H9 (cell line): Measurements from ENCODE around the gene OMA1. TPM values are rescaled to one million over a fixed set of nuclear protein-coding genes. Genes with fewer than 3 reads are reported as not detected.

Experiments
- DNase-seq: peaks from one replicate; pipeline ENCODE4 v3.0.0-alpha.2; 2017
- H2AFZ ChIP-seq: one replicate; pipeline ENCODE4 v1.6.1; 2013; ENCODE audit warnings: mild to moderate bottlenecking, low read length, control low read depth, moderate library complexity
- H2AK5ac ChIP-seq: 2 replicates; pipeline ENCODE4 v1.6.1; 2013; ENCODE audit warnings: low read length, control low read depth, mixed read lengths; ENCODE audit not compliant: insufficient read length
- H2BK120ac ChIP-seq: one replicate; pipeline ENCODE4 v1.6.1; 2013; ENCODE audit warnings: low read depth, mild to moderate bottlenecking, low read length, control low read depth, inconsistent platforms; ENCODE audit not compliant: poor library complexity, severe bottlenecking
- H2BK12ac ChIP-seq: 2 replicates; pipeline ENCODE4 v1.6.1; 2013; ENCODE audit warnings: low read length, control low read depth, mixed read lengths, low read depth; ENCODE audit not compliant: insufficient read length
- H2BK15ac ChIP-seq: 2 replicates; pipeline ENCODE4 v1.6.1; 2013; ENCODE audit warnings: low read depth, low read length, control low read depth
- H2BK20ac ChIP-seq: one replicate; pipeline ENCODE4 v1.6.1; 2013; ENCODE audit warnings: low read depth, mild to moderate bottlenecking, low read length, control low read depth, inconsistent platforms; ENCODE audit not compliant: poor library complexity, severe bottlenecking
- H2BK5ac ChIP-seq: 2 replicates; pipeline ENCODE4 v1.6.1; 2013; ENCODE audit warnings: low read length, control low read depth, mixed read lengths; ENCODE audit not compliant: insufficient read length
- H3K14ac ChIP-seq: 2 replicates; pipeline ENCODE4 v1.6.1; 2013; ENCODE audit warnings: low read length, control low read depth; ENCODE audit not compliant: insufficient read depth
- H3K18ac ChIP-seq: 2 replicates; pipeline ENCODE4 v1.6.1; 2013; ENCODE audit warnings: low read depth, mild to moderate bottlenecking, mixed read lengths, low read length, control low read depth; ENCODE audit not compliant: insufficient read length
- H3K23ac ChIP-seq: 2 replicates; pipeline ENCODE4 v1.6.1; 2013; ENCODE audit warnings: low read length, control low read depth, mixed read lengths, low read depth; ENCODE audit not compliant: insufficient read length
- H3K23me2 ChIP-seq: 2 replicates; pipeline ENCODE4 v1.6.1; 2013; ENCODE audit warnings: low read depth, mild to moderate bottlenecking, mixed read lengths, low read length, control low read depth; ENCODE audit not compliant: insufficient read length, poor library complexity, severe bottlenecking
- H3K27ac ChIP-seq: 2 replicates; pipeline ENCODE4 v1.5.1; 2013; ENCODE audit warnings: low read length, control low read depth, mixed read lengths, low read depth; ENCODE audit not compliant: insufficient read length
- H3K27me3 ChIP-seq: 2 replicates; pipeline ENCODE4 v1.6.1; 2013; ENCODE audit warnings: low read length, control low read depth, inconsistent platforms; ENCODE audit not compliant: insufficient read depth
- H3K4ac ChIP-seq: 2 replicates; pipeline ENCODE4 v1.6.1; 2013; ENCODE audit warnings: low read depth, mild to moderate bottlenecking, control low read depth, inconsistent platforms, low read length, moderate library complexity
- H3K4me1 ChIP-seq: 2 replicates; pipeline ENCODE4 v1.6.1; 2013; ENCODE audit warnings: low read length, control low read depth, inconsistent platforms; ENCODE audit not compliant: insufficient read depth
- H3K4me2 ChIP-seq: 2 replicates; pipeline ENCODE4 v1.6.1; 2013; ENCODE audit warnings: low read length, control low read depth, mixed read lengths; ENCODE audit not compliant: insufficient read length, insufficient read depth
- H3K56ac ChIP-seq: 2 replicates; pipeline ENCODE4 v1.6.1; 2013; ENCODE audit warnings: low read depth, mild to moderate bottlenecking, mixed read lengths, low read length, control low read depth; ENCODE audit not compliant: insufficient read length
- H3K79me1 ChIP-seq: 2 replicates; pipeline ENCODE4 v1.6.1; 2013; ENCODE audit warnings: low read depth, mild to moderate bottlenecking, moderate library complexity, low read length, control low read depth, inconsistent platforms; ENCODE audit not compliant: insufficient read depth, poor library complexity, severe bottlenecking
- H3K79me2 ChIP-seq: 2 replicates; pipeline ENCODE4 v1.6.1; 2013; ENCODE audit warnings: low read length, control low read depth, inconsistent platforms; ENCODE audit not compliant: insufficient read depth
- H3K9ac ChIP-seq: 2 replicates; pipeline ENCODE4 v1.6.1; 2013; ENCODE audit warnings: low read length, control low read depth, mixed read lengths; ENCODE audit not compliant: insufficient read length; ENCODE audit errors: extremely low read depth
- H3K9me3 ChIP-seq: one replicate; pipeline ENCODE4 v1.6.1; 2013; ENCODE audit warnings: low read depth, low read length, inconsistent platforms; ENCODE audit not compliant: control insufficient read depth
- H3T11ph ChIP-seq: one replicate; pipeline ENCODE4 v1.6.1; 2013; ENCODE audit warnings: mild to moderate bottlenecking, low read length, control low read depth, inconsistent platforms
- H4K20me1 ChIP-seq: one replicate; pipeline ENCODE4 v1.6.1; 2013; ENCODE audit not compliant: control insufficient read depth, insufficient read length, insufficient read depth
- H4K5ac ChIP-seq: 2 replicates; pipeline ENCODE4 v1.6.1; 2013; ENCODE audit warnings: low read depth, mild to moderate bottlenecking, mixed read lengths, low read length, control low read depth; ENCODE audit not compliant: insufficient read length
- H4K8ac ChIP-seq: replicated peaks from 2 replicates; pipeline ENCODE4 v1.6.1; 2013; ENCODE audit warnings: low read length, control low read depth, mixed read lengths, low read depth; ENCODE audit not compliant: insufficient read length
- H4K91ac ChIP-seq: 2 replicates; pipeline ENCODE4 v1.6.1; 2013; ENCODE audit warnings: low read depth, mild to moderate bottlenecking, moderate library complexity, mixed read lengths, low read length, control low read depth; ENCODE audit not compliant: insufficient read length
- H3K27ac Mint-ChIP-seq, 3 experiments: 2 replicates in 2 of 3; 3 replicates in 1 of 3; pipeline ENCODE4 v1.8.0; 2020 to 2021; ENCODE audit warnings: mixed read lengths in 3 of 3, mild to moderate bottlenecking in 1 of 3, moderate library complexity in 1 of 3
- H3K27me3 Mint-ChIP-seq: 2 replicates; pipeline ENCODE4 v1.8.0; 2021; ENCODE audit warnings: low read depth, mild to moderate bottlenecking, moderate library complexity, mixed read lengths
- H3K36me3 Mint-ChIP-seq, 3 experiments: 2 replicates in 2 of 3; 3 replicates in 1 of 3; pipeline ENCODE4 v1.8.0; 2020 to 2021; ENCODE audit warnings: low read depth in 3 of 3, mixed read lengths in 3 of 3; ENCODE audit not compliant: insufficient read depth in 1 of 3
- H3K4me1 Mint-ChIP-seq, 2 experiments: 2 replicates each; pipeline ENCODE4 v1.8.0; 2020; ENCODE audit warnings: mixed read lengths in 2 of 2
- H3K4me3 Mint-ChIP-seq, 2 experiments: 2 replicates in 1 of 2; 3 replicates in 1 of 2; pipeline ENCODE4 v1.8.0; 2020 to 2021; ENCODE audit warnings: mild to moderate bottlenecking in 2 of 2, mixed read lengths in 2 of 2, moderate library complexity in 1 of 2
- H3K9me3 Mint-ChIP-seq, 2 experiments: 2 replicates in 1 of 2; 3 replicates in 1 of 2; pipeline ENCODE4 v1.8.0; 2020; ENCODE audit warnings: mild to moderate bottlenecking in 2 of 2, mixed read lengths in 2 of 2, moderate library complexity in 1 of 2
- CTCF ChIP-seq: fragments of 200-600 bp; sonication (generic); conservative IDR thresholded peaks from 3 replicates; pipeline ENCODE4 v1.8.0; 2021; ENCODE audit warnings: antibody characterized with exemption, mild to moderate bottlenecking
- WGBS: extraction: QIAGEN DNeasy Blood & Tissue Kit; methylation state at CpG from one replicate; pipeline ENCODE4 v1.1.7; 2013; ENCODE audit warnings: missing lambda C conversion rate, low lambda C conversion rate, mixed read lengths; ENCODE audit not compliant: insufficient read length; ENCODE audit errors: extremely low coverage; 5-methylcytosine and 5-hydroxymethylcytosine counted together
- total RNA-seq: library from RNA; stranded (reverse); gene quantifications from 2 replicates; pipeline ENCODE4 v1.2.1, GENCODE V29; 2021

OMA1 gene
- total RNA-seq, 1 experiment from 2014 or later: 12.9 TPM

DNA sequence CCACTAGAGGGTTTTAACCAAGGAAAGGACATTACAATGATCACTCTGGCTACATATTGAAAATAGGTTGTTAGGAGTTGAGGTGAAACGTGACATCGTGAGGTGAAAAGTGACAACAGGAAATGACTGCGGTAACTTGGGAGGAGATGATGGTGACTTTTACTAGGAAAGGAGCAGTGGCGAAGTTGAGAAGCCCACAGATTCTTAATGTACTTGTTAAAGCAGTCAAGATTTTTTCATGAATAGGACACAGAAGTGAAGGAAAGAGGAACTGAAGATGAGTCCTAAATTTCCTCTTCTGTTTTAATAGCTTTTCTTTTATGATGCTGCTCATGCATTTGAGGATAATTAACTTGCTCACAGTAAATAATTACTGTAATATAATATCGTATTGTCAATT, 59.5 kb downstream of the OMA1 start:
- H2BK12ac ChIP-seq: no peak overlapping the region
- no peaks in the 10 kb centered on the region for H3K27me3 Mint-ChIP-seq
- H3K27ac Mint-ChIP-seq: no peak overlapping the region

More for the DNA sequence above, 59.5 kb downstream of the OMA1 start:
- Histone ChIP-seq H3K79me2 (no peaks in the 10 kb centered on the region), H3K4ac (no peak overlapping the region), H3K4me2 (no peak overlapping the region), H3K27ac (no peak overlapping the region), H3K14ac (no peak overlapping the region), H2BK15ac (no peak overlapping the region), H2BK5ac (no peak overlapping the region), H3K27me3 (no peaks in the 10 kb centered on the region), H2AK5ac (no peak overlapping the region), H3K9ac (no peak overlapping the region), H3K56ac (no peak overlapping the region), H2BK120ac (no peak overlapping the region), H4K91ac (no peak overlapping the region), H3K23ac (no peak overlapping the region), H4K20me1 (no peaks in the 10 kb centered on the region), H3K9me3 (peaks cover 6% of the 10 kb centered on the region), H4K8ac (no peak overlapping the region), H3K4me1 (no peaks in the 10 kb centered on the region), H2BK20ac (no peak overlapping the region), H3K23me2 (no peaks in the 10 kb centered on the region), H3T11ph (no peak overlapping the region), H3K18ac (no peak overlapping the region), H4K5ac (no peak overlapping the region), H2AFZ (no peak overlapping the region), H3K79me1 (no peaks in the 10 kb centered on the region)
- Mint-ChIP-seq H3K9me3 (peaks cover 20 to 25% of the 10 kb centered on the region in 2 experiments), H3K36me3 (peaks cover 17 to 25% (median 25%) of the 10 kb centered on the region in 3 experiments), H3K4me3 (no peak overlapping the region), H3K4me1 (no peaks in the 10 kb centered on the region)
- DNase-seq: no peak
- no CpG with 5 or more reads among the region's 5 CpGs for WGBS
- no peak for TF ChIP-seq CTCF
